GM18502 (cell line): Measurements from ENCODE around the gene CD27.
"Not testable (repeated sequence)": the region's sequence is repeated elsewhere in the genome, so short reads cannot be mapped to it uniquely, and the experiment has no call there.

Source experiments
- ATAC-seq: cut with Tn5 transposase; IDR thresholded peaks from one replicate; pipeline ENCODE4 v1.9.1; 2021; ENCODE audit warnings: mild to moderate bottlenecking; ENCODE audit not compliant: unreplicated experiment, poor library complexity

Gene CD27

GRCh38 chr12:6460751-6461371 is 16.1 kb downstream of the CD27 start:
- ATAC-seq = no peak

- peak; percentile 71 for ATAC-seq
Observed at GRCh38 chr12:6461401-6462233, 16.9 kb downstream of the CD27 start.

- ATAC-seq = peak; percentile 13
Observed at GRCh38 chr12:6462234-6462995, 17.7 kb downstream of the CD27 start.

GRCh38 chr12:6463216-6463615 is 18.5 kb downstream of the CD27 start:
- no peak for ATAC-seq

GRCh38 chr12:6463858-6464257 is 19.1 kb downstream of the CD27 start:
- ATAC-seq = no peak

- no peak for ATAC-seq
Observed at GRCh38 chr12:6464531-6464930, 19.8 kb downstream of the CD27 start.

- no peak for ATAC-seq
Observed at GRCh38 chr12:6465467-6466183, 20.9 kb downstream of the CD27 start.

GRCh38 chr12:6466184-6466573 is 21.4 kb downstream of the CD27 start:
- ATAC-seq = no peak

- ATAC-seq = not testable (repeated sequence)
Observed at GRCh38 chr12:6466751-6467150, 22.0 kb downstream of the CD27 start.

GRCh38 chr12:6467571-6468282 is 23.0 kb downstream of the CD27 start:
- ATAC-seq = not testable (repeated sequence)

- no peak for ATAC-seq
Observed at GRCh38 chr12:6468283-6468575, 23.5 kb downstream of the CD27 start.

GRCh38 chr12:6469092-6469491 is 24.3 kb downstream of the CD27 start:
- ATAC-seq = no peak

GRCh38 chr12:6469609-6470374 is 25.0 kb downstream of the CD27 start:
- ATAC-seq = no peak

GRCh38 chr12:6470375-6471163 is 25.8 kb downstream of the CD27 start, which contains the start of gene VAMP1:
Gene VAMP1 (minus strand): TSS chr12:6470677. CDS start chr12:6470531, 146 bp downstream.
- ATAC-seq = peak; percentile 88

GRCh38 chr12:6471989-6472360 is 27.2 kb downstream of the CD27 start:
- ATAC-seq = no peak

GRCh38 chr12:6472491-6472890 is 27.7 kb downstream of the CD27 start:
- ATAC-seq = no peak

- ATAC-seq = not testable (repeated sequence)
Observed at GRCh38 chr12:6475233-6475975, 30.6 kb downstream of the CD27 start.

GRCh38 chr12:6476489-6476888 is 31.7 kb downstream of the CD27 start:
- ATAC-seq = no peak
